HepG2 (cell line): ENCODE measurements around the gene GFOD1. TPM values are rescaled to one million over a fixed set of nuclear protein-coding genes. Genes with fewer than 3 reads are reported as not detected.
A peak's percentile ranks its signal among the peaks of the same experiment; 100 is the strongest.

Experiments
- CAMTA2 ChIP-seq: sonication (generic); formaldehyde crosslinking; IDR thresholded peaks from 2 replicates; pipeline ENCODE4 v1.4.0; 2020; ENCODE audit warnings: mild to moderate bottlenecking, missing genetic modification reagents, borderline replicate concordance
- CC2D1A ChIP-seq: sonication (generic); formaldehyde crosslinking; IDR thresholded peaks from 2 replicates; pipeline ENCODE4 v1.8.1; 2023; ENCODE audit warnings: mild to moderate bottlenecking, missing genetic modification reagents
- CREM ChIP-seq, 2 experiments: sonication (generic) in 1 of 2; formaldehyde crosslinking in 1 of 2; IDR thresholded peaks; 2 replicates each; pipeline versions ENCODE4 v1.4.0 to v1.6.1; 2016 to 2020; ENCODE audit warnings: antibody characterized with exemption in 1 of 2, mild to moderate bottlenecking in 1 of 2, missing genetic modification reagents in 1 of 2
- FOXK2 ChIP-seq: fragments of 450-650 bp; IDR thresholded peaks from 2 replicates; pipeline ENCODE4 v1.6.1; 2016
- HDAC2 ChIP-seq: sonication (generic); formaldehyde crosslinking; IDR thresholded peaks from 2 replicates; pipeline ENCODE4 v1.4.0; 2020; ENCODE audit warnings: missing genetic modification reagents
- HNF4A ChIP-seq: sonication (generic); formaldehyde crosslinking; IDR thresholded peaks from 2 replicates; pipeline ENCODE4 v1.4.0; 2020; ENCODE audit warnings: missing genetic modification reagents
- JARID2 ChIP-seq: sonication (generic); formaldehyde crosslinking; IDR thresholded peaks from 2 replicates; pipeline ENCODE4 v1.8.1; 2023; ENCODE audit warnings: missing genetic modification reagents, inconsistent platforms; ENCODE audit not compliant: insufficient replicate concordance
- KDM3A ChIP-seq: IDR thresholded peaks from 2 replicates; pipeline ENCODE4 v1.6.1; 2018; ENCODE audit warnings: low read depth, missing compliant biosample characterization
- KLF16 ChIP-seq, 2 experiments: sonication (generic) in 1 of 2; formaldehyde crosslinking in 1 of 2; IDR thresholded peaks; 2 replicates each; pipeline versions ENCODE4 v1.6.1 to v1.8.0; 2016 to 2023; ENCODE audit warnings: missing genetic modification reagents in 2 of 2, missing compliant biosample characterization in 1 of 2
- MAFF ChIP-seq: IDR thresholded peaks from 2 replicates; pipeline ENCODE4 v1.6.1; 2011; ENCODE audit warnings: low read depth, low read length, improper control_type of control experiment
- MED1 ChIP-seq: sonication (generic); formaldehyde crosslinking; IDR thresholded peaks from 2 replicates; pipeline ENCODE4 v1.4.0; 2020; ENCODE audit warnings: missing genetic modification reagents
- MLLT10 ChIP-seq: sonication (generic); formaldehyde crosslinking; IDR thresholded peaks from 2 replicates; pipeline ENCODE4 v1.4.0; 2020; ENCODE audit warnings: missing genetic modification reagents
- NR2F1 ChIP-seq, 2 experiments: fragments of 450-650 bp in 1 of 2; formaldehyde crosslinking in 1 of 2; IDR thresholded peaks; 2 replicates each; pipeline versions ENCODE4 v1.5.0 to v1.6.1; 2016 to 2020; ENCODE audit warnings: mild to moderate bottlenecking in 1 of 2, missing compliant biosample characterization in 1 of 2, missing genetic modification reagents in 1 of 2, moderate library complexity in 1 of 2
- PAWR ChIP-seq: sonication (generic); formaldehyde crosslinking; IDR thresholded peaks from 2 replicates; pipeline ENCODE4 v1.4.0; 2020; ENCODE audit warnings: missing genetic modification reagents, mild to moderate bottlenecking, borderline replicate concordance
- POGZ ChIP-seq: sonication (generic); formaldehyde crosslinking; IDR thresholded peaks from 2 replicates; pipeline ENCODE4 v1.4.0; 2020; ENCODE audit warnings: mild to moderate bottlenecking, missing genetic modification reagents
- RELA ChIP-seq: sonication (generic); formaldehyde crosslinking; IDR thresholded peaks from 2 replicates; pipeline ENCODE4 v1.4.0; 2020; ENCODE audit warnings: missing genetic modification reagents
- SP5 ChIP-seq: IDR thresholded peaks from 2 replicates; pipeline ENCODE4 v1.6.1; 2016; ENCODE audit warnings: low read depth, borderline replicate concordance
- TAF1 ChIP-seq: sonication (generic); formaldehyde crosslinking; IDR thresholded peaks from 2 replicates; pipeline ENCODE4 v1.4.0; 2020; ENCODE audit warnings: missing genetic modification reagents
- ZBTB1 ChIP-seq: sonication (generic); formaldehyde crosslinking; IDR thresholded peaks from 2 replicates; pipeline ENCODE4 v1.4.0; 2020; ENCODE audit warnings: missing genetic modification reagents, borderline replicate concordance
- ZFP62 ChIP-seq: sonication (generic); formaldehyde crosslinking; IDR thresholded peaks from 2 replicates; pipeline ENCODE4 v1.4.0; 2020; ENCODE audit warnings: missing genetic modification reagents
- ZFYVE20 ChIP-seq: sonication (generic); formaldehyde crosslinking; IDR thresholded peaks from 2 replicates; pipeline ENCODE4 v1.8.0; 2023; ENCODE audit warnings: low read depth, mild to moderate bottlenecking, moderate library complexity, missing genetic modification reagents, borderline replicate concordance
- ZNF12 ChIP-seq: sonication (generic); formaldehyde crosslinking; IDR thresholded peaks from 2 replicates; pipeline ENCODE4 v1.5.0; 2020; ENCODE audit warnings: missing genetic modification reagents
- ZNF335 ChIP-seq: sonication (generic); formaldehyde crosslinking; IDR thresholded peaks from 2 replicates; pipeline ENCODE4 v1.4.0; 2020; ENCODE audit warnings: missing genetic modification reagents
- ZNF430 ChIP-seq: sonication (generic); formaldehyde crosslinking; IDR thresholded peaks from 2 replicates; pipeline ENCODE4 v1.9.0; 2021; ENCODE audit warnings: mild to moderate bottlenecking, missing genetic modification reagents
- ZNF607 ChIP-seq: sonication (generic); formaldehyde crosslinking; IDR thresholded peaks from 2 replicates; pipeline ENCODE4 v1.5.1; 2020; ENCODE audit warnings: missing genetic modification reagents, mild to moderate bottlenecking, borderline replicate concordance
- ZNF841 ChIP-seq: sonication (generic); formaldehyde crosslinking; IDR thresholded peaks from 2 replicates; pipeline ENCODE4 v1.8.1; 2023; ENCODE audit warnings: missing genetic modification reagents, borderline replicate concordance
- ZSCAN29 ChIP-seq: sonication (generic); formaldehyde crosslinking; conservative IDR thresholded peaks from 2 replicates; pipeline ENCODE4 v1.4.0; 2020; ENCODE audit warnings: mild to moderate bottlenecking, missing genetic modification reagents
- polyA plus RNA-seq, 8 experiments: library from polyadenylated mRNA; depleted of rRNA in 3 of 8; stranded (reverse) in 7 of 8; unstranded in 1 of 8; fragments of >200 nt; fragmentation: Illumina TruSeq in 4 of 8; extraction: Trizol in 4 of 8; gene quantifications; 2 replicates each; pipeline versions ENCODE4 v1.2.1 to v1.2.3, GENCODE V29; 2011 to 2016; ENCODE audit warnings: low read depth in 4 of 8, missing spikeins in 1 of 8, mixed read lengths in 1 of 8; ENCODE audit not compliant: insufficient read depth in 1 of 8
- total RNA-seq, 5 experiments: library from RNA; depleted of rRNA; stranded (reverse); fragments of >200 nt; fragmentation: Illumina TruSeq; extraction: Trizol; gene quantifications; 2 replicates each; pipeline ENCODE4 v1.2.3, GENCODE V29; 2016; ENCODE audit warnings: low read depth in 1 of 5
- TF ChIP-seq, protein P1 (sequence below): conservative IDR thresholded peaks from 2 replicates; pipeline ENCODE4 v1.6.1; 2018; ENCODE audit warnings: missing genetic modification reagents
- TF ChIP-seq, protein P2 (sequence below): sonication (generic); formaldehyde crosslinking; IDR thresholded peaks from 2 replicates; pipeline ENCODE4 v1.8.0; 2022; ENCODE audit warnings: missing genetic modification reagents, mild to moderate bottlenecking, moderate library complexity, borderline replicate concordance

The GFOD1 gene
- total and polyA plus RNA-seq, 2 of the 13 experiments (the other 11 are each of a cell fraction or from before 2014, with no cell fraction given) = 1.9 to 6.4 TPM

DNA sequence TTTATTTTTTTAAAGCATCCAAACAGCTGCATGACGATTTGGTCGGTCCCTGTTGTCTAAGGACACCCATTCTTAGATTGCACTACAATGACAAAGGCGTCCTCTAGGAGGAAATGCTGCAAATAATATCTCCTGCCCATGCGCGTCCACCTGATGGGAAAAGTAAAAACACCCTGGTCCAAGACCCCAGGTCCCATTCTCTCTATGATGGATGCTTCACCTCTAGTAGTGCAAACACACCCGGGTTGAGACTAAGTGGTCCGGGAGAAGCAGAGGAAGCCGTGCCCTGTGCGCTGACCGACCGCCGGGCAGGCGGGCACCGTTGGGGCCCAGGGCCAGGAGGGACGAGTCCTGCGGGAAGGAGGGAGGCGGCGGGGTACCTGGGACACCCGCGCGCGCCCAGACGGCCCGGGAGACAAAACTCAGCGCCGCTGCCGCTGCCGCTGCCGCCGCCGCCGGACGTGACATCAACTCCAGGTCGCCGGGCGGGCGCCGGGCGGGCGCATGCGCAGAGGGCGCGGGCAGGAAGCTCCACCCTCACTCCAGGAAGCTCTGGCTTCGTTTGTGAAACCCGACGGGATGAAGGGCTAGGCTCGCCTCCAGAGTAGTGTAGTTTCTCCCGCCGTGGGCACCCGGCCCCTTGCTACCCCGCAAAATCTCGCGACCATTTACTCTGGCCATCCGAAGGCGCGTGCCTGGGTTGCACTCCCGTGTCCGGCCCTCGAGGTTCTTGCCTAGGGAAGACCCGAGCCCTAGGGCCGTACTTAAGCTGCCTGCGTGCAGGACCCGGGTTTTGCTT is 159.1 kb downstream of the GFOD1 start, which contains the start of gene TBC1D7 (continued):
- TF ChIP-seq, protein P1, sequence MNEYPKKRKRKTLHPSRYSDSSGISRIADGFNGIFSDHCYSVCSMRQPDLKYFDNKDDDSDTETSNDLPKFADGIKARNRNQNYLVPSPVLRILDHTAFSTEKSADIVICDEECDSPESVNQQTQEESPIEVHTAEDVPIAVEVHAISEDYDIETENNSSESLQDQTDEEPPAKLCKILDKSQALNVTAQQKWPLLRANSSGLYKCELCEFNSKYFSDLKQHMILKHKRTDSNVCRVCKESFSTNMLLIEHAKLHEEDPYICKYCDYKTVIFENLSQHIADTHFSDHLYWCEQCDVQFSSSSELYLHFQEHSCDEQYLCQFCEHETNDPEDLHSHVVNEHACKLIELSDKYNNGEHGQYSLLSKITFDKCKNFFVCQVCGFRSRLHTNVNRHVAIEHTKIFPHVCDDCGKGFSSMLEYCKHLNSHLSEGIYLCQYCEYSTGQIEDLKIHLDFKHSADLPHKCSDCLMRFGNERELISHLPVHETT = 0 out of 2 replicates have a peak, but pooled peaks have one; percentile 60
- TF ChIP-seq ZFP62 (CRISPR knock-in tag) (no peak), POGZ (CRISPR knock-in tag) (peak; percentile 61; the same call in 1 of the 2 replicates), PAWR (CRISPR knock-in tag) (no peak), HDAC2 (peak; percentile 69), HNF4A (CRISPR knock-in tag) (no peak), MAFF (0 out of 2 replicates have a peak, but pooled peaks have one; percentile 5), ZNF841 (no peak), ZFYVE20 (CRISPR knock-in tag) (peak; percentile 58; the same call in 1 of the 2 replicates), ZSCAN29 (CRISPR knock-in tag) (no peak), MED1 (CRISPR knock-in tag) (no peak), KDM3A (CRISPR knock-in tag) (no peak), TAF1 (peak; percentile 82), CREM (IDR thresholded peaks at IDR 0.05) (peak; percentile 3; the same call in 1 of the 2 replicates), CREM (CRISPR knock-in tag; IDR thresholded peaks at IDR 0.05) (no peak), ZNF607 (CRISPR knock-in tag) (peak; percentile 82), JARID2 (peak; percentile 81), CC2D1A (CRISPR knock-in tag) (0 out of 2 replicates have a peak, but pooled peaks have one; percentile 38), FOXK2 (no peak), ZNF335 (CRISPR knock-in tag) (no peak; the same call in 1 of the 2 replicates), RELA (no peak), MLLT10 (CRISPR knock-in tag) (no peak), CAMTA2 (CRISPR knock-in tag) (0 out of 2 replicates have a peak, but pooled peaks have one; percentile 27), ZNF12 (CRISPR knock-in tag) (no peak; the same call in 1 of the 2 replicates), SP5 (CRISPR knock-in tag) (peak; percentile 16; the same call in 1 of the 2 replicates), NR2F1 (CRISPR knock-in tag; IDR thresholded peaks at IDR 0.05) (no peak), ZNF430 (CRISPR knock-in tag) (peak; percentile 73), ZBTB1 (CRISPR knock-in tag) (no peak), KLF16 (CRISPR knock-in tag; IDR thresholded peaks at IDR 0.05) (peak in 1 of 2 experiments; percentile 80; a peak in 2 of 4 replicates)
- TF ChIP-seq, protein P2, sequence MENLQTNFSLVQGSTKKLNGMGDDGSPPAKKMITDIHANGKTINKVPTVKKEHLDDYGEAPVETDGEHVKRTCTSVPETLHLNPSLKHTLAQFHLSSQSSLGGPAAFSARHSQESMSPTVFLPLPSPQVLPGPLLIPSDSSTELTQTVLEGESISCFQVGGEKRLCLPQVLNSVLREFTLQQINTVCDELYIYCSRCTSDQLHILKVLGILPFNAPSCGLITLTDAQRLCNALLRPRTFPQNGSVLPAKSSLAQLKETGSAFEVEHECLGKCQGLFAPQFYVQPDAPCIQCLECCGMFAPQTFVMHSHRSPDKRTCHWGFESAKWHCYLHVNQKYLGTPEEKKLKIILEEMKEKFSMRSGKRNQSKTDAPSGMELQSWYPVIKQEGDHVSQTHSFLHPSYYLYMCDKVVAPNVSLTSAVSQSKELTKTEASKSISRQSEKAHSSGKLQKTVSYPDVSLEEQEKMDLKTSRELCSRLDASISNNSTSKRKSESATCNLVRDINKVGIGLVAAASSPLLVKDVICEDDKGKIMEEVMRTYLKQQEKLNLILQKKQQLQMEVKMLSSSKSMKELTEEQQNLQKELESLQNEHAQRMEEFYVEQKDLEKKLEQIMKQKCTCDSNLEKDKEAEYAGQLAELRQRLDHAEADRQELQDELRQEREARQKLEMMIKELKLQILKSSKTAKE (CRISPR knock-in tag) = peak; percentile 4; the same call in 1 of the 2 replicates
